Activated T-cell treated with anti-CD3 and anti-CD28 coated beads for 4 hours (primary cell): ENCODE measurements around the gene WDPCP.
"Not testable (repeated sequence)": the region's sequence is repeated elsewhere in the genome, so short reads cannot be mapped to it uniquely, and the experiment has no call there.

Experiments used
- DNase-seq: peaks from one replicate; pipeline ENCODE4 v3.0.0-alpha.2; 2020

The WDPCP gene

GRCh38 chr2:63195310-63195709 is 393.0 kb downstream of the WDPCP start:
- DNase-seq, result no peak

- no peak for DNase-seq
Observed at GRCh38 chr2:63194175-63194574, 394.1 kb downstream of the WDPCP start.

- DNase-seq, result no peak
Observed at GRCh38 chr2:63192889-63193774, 395.1 kb downstream of the WDPCP start.

- no peak for DNase-seq
Observed at GRCh38 chr2:63192169-63192888, 395.9 kb downstream of the WDPCP start.

GRCh38 chr2:63189026-63189425 is 399.3 kb downstream of the WDPCP start:
- DNase-seq, result no peak

GRCh38 chr2:63186331-63186730 is 401.9 kb downstream of the WDPCP start:
- no peak for DNase-seq

GRCh38 chr2:63163161-63163820 is 425.0 kb downstream of the WDPCP start:
- no peak for DNase-seq

- DNase-seq, result no peak
Observed at GRCh38 chr2:63159262-63159661, 429.0 kb downstream of the WDPCP start.

- not testable (repeated sequence) for DNase-seq
Observed at GRCh38 chr2:63136683-63137082, 451.6 kb downstream of the WDPCP start.

- DNase-seq, result no peak
Observed at GRCh38 chr2:63132020-63132419, 456.3 kb downstream of the WDPCP start.

- no peak for DNase-seq
Observed at GRCh38 chr2:63131196-63131595, 457.1 kb downstream of the WDPCP start.

- no peak for DNase-seq
Observed at GRCh38 chr2:63127594-63127993, 460.7 kb downstream of the WDPCP start.

GRCh38 chr2:63124850-63125249 is 463.4 kb downstream of the WDPCP start:
- no peak for DNase-seq

- no peak for DNase-seq
Observed at GRCh38 chr2:63124218-63124617, 464.1 kb downstream of the WDPCP start.

GRCh38 chr2:63122921-63123320 is 465.4 kb downstream of the WDPCP start:
- DNase-seq, result no peak

- no peak for DNase-seq
Observed at GRCh38 chr2:63121055-63121834, 467.0 kb downstream of the WDPCP start.

- no peak for DNase-seq
Observed at GRCh38 chr2:63118821-63119220, 469.5 kb downstream of the WDPCP start.

GRCh38 chr2:63104482-63104881 is 483.8 kb downstream of the WDPCP start:
- no peak for DNase-seq

GRCh38 chr2:63101954-63102353 is 486.3 kb downstream of the WDPCP start:
- DNase-seq, result no peak

- no peak for DNase-seq
Observed at GRCh38 chr2:63099032-63099431, 489.2 kb downstream of the WDPCP start.

GRCh38 chr2:63096491-63096890 is 491.8 kb downstream of the WDPCP start:
- DNase-seq, result no peak

- no peak for DNase-seq
Observed at GRCh38 chr2:63093502-63093901, 494.8 kb downstream of the WDPCP start.

GRCh38 chr2:63092857-63093256 is 495.4 kb downstream of the WDPCP start:
- DNase-seq, result no peak
